Measurements from ENCODE around the gene MINDY3. TPM values are rescaled to one million over a fixed set of nuclear protein-coding genes. Genes with fewer than 3 reads are reported as not detected.

MINDY3 gene
- total and polyA plus RNA-seq, 2 donors (not counting 1 experiment from before 2014, with no cell fraction given) = 11.6 to 29.3 TPM

GRCh38 chr10:15860692-15861201, 440 bp upstream of the MINDY3 start:
- Histone ChIP-seq H2AFZ (ENCODE audit: insufficient read depth, low read depth, low read length, poor library complexity, severe bottlenecking) (peak overlapping the region; percentile 95), H3K79me2 (ENCODE audit: control insufficient read depth, insufficient read depth, low read length) (peaks cover 45% of the 10 kb centered on the region), H3K9ac (ENCODE audit: low read length) (peak overlapping the region; percentile 83), H3K27me3 (replicated peaks in 1 of 4; ENCODE audit: control extremely low read depth in 1 of 4, control insufficient read depth in 3 of 4, insufficient read depth in 4 of 4, low read length in 3 of 4) (peaks cover 0 to 11% (median 5%) of the 10 kb centered on the region in 4 experiments), H3K9me3 (ENCODE audit: control extremely low read depth in 1 of 3, control insufficient read depth in 2 of 3, insufficient read depth in 1 of 3, low read length in 2 of 3) (peaks cover 0 to 9% (median 4%) of the 10 kb centered on the region in 3 donors), H3K4me2 (replicated peaks; ENCODE audit: low read depth, low read length, poor library complexity, severe bottlenecking) (peak overlapping the region; percentile 75), H3K27ac (ENCODE audit: low read length in 2 of 2) (peak overlapping the region; percentile 76 to 85), H3K36me3 (replicated peaks in 1 of 2; ENCODE audit: control extremely low read depth in 1 of 2, control insufficient read depth in 1 of 2, extremely low read depth in 1 of 2, insufficient read depth in 2 of 2, low read length in 1 of 2) (no peaks in the 10 kb centered on the region), H4K20me1 (ENCODE audit: control insufficient read depth, insufficient read depth, low read length, poor library complexity, severe bottlenecking) (no peaks in the 10 kb centered on the region), H3K4me3 (ENCODE audit: control extremely low read depth in 1 of 5, extremely low read depth in 1 of 5, insufficient read depth in 1 of 5, low read depth in 2 of 5, low read length in 4 of 5) (peak overlapping the region; percentile 86 to 94 (median 92)), H3K4me1 (ENCODE audit: control insufficient read depth in 2 of 2, insufficient read depth in 2 of 2, low read length in 2 of 2) (peaks cover 18 to 21% of the 10 kb centered on the region in 2 donors)
- CTCF ChIA-PET = no interaction called here
- intact Hi-C loops (cut with micrococcal nuclease) = loop anchor here (1.0 to 2.0 kb wide), 4 partner anchors 577 to 1784 kb away; partner anchors contain the start of genes PTER, RSU1 and STAM
- Mint-ChIP-seq H3K27me3 (peaks cover 25% of the 10 kb centered on the region), H3K9me3 (ENCODE audit: insufficient read depth) (no peaks in the 10 kb centered on the region), H3K4me1 (peaks cover 38% of the 10 kb centered on the region), H3K4me3 (peak overlapping the region; percentile 100), H3K27ac (peak overlapping the region; percentile 97)
- DNase-seq (no peak), ATAC-seq (ENCODE audit: low read depth) (no peak)
- no peak for TF ChIP-seq EZH2 (IDR thresholded peaks at IDR 0.05; ENCODE audit: borderline replicate concordance, insufficient read depth, low read depth, low read length, poor library complexity, severe bottlenecking)
- no peak for TF ChIP-seq CTCF (IDR thresholded peaks at IDR 0.05)
- WGBS (ENCODE audit: insufficient coverage) = 80% methylated on average over 1 of the region's 8 CpGs
- POLR2A ChIA-PET = interaction anchor here (1.3 kb wide), 1 partner anchor 956 kb away, joined by 3 read pairs; the partner anchor contains the start of gene RSU1

GRCh38 chr10:15859509-15859905, 800 bp downstream of the MINDY3 start:
- intact Hi-C loops (cut with micrococcal nuclease) = no loop called here
- ChIA-PET CTCF (no interaction called here), POLR2A (interaction anchor here (1.3 kb wide), 1 partner anchor 958 kb away, joined by 3 read pairs; the partner anchor contains the start of gene RSU1)
- Mint-ChIP-seq H3K27me3 (peaks cover 13% of the 10 kb centered on the region), H3K9me3 (ENCODE audit: insufficient read depth) (no peaks in the 10 kb centered on the region), H3K27ac (peak overlapping the region; percentile 97), H3K4me3 (peak overlapping the region; percentile 100), H3K4me1 (peaks cover 38% of the 10 kb centered on the region)
- Histone ChIP-seq H3K9me3 (ENCODE audit: control extremely low read depth in 1 of 3, control insufficient read depth in 2 of 3, insufficient read depth in 1 of 3, low read length in 2 of 3) (peaks cover 0 to 9% (median 0%) of the 10 kb centered on the region in 3 donors), H2AFZ (ENCODE audit: insufficient read depth, low read depth, low read length, poor library complexity, severe bottlenecking) (peak overlapping the region; percentile 95), H3K79me2 (ENCODE audit: control insufficient read depth, insufficient read depth, low read length) (peaks cover 57% of the 10 kb centered on the region), H3K27me3 (replicated peaks in 1 of 4; ENCODE audit: control extremely low read depth in 1 of 4, control insufficient read depth in 3 of 4, insufficient read depth in 4 of 4, low read length in 3 of 4) (peaks cover 0 to 5% (median 0%) of the 10 kb centered on the region in 4 experiments), H3K27ac (ENCODE audit: low read length in 2 of 2) (peak overlapping the region in 1 of 2 donors; percentile 85), H3K4me1 (ENCODE audit: control insufficient read depth in 2 of 2, insufficient read depth in 2 of 2, low read length in 2 of 2) (peaks cover 18 to 21% of the 10 kb centered on the region in 2 donors), H3K4me3 (ENCODE audit: control extremely low read depth in 1 of 5, extremely low read depth in 1 of 5, insufficient read depth in 1 of 5, low read depth in 2 of 5, low read length in 4 of 5) (peak overlapping the region; percentile 86 to 94 (median 92)), H4K20me1 (ENCODE audit: control insufficient read depth, insufficient read depth, low read length, poor library complexity, severe bottlenecking) (peaks cover 12% of the 10 kb centered on the region), H3K4me2 (replicated peaks; ENCODE audit: low read depth, low read length, poor library complexity, severe bottlenecking) (peak overlapping the region; percentile 75), H3K36me3 (replicated peaks in 1 of 2; ENCODE audit: control extremely low read depth in 1 of 2, control insufficient read depth in 1 of 2, extremely low read depth in 1 of 2, insufficient read depth in 2 of 2, low read length in 1 of 2) (no peaks in the 10 kb centered on the region), H3K9ac (ENCODE audit: low read length) (peak overlapping the region; percentile 83)
- ATAC-seq (ENCODE audit: low read depth) (no peak), DNase-seq (no peak)
- 36% methylated on average over 4 of the region's 10 CpGs for WGBS (ENCODE audit: insufficient coverage)
- TF ChIP-seq EZH2 (IDR thresholded peaks at IDR 0.05; ENCODE audit: borderline replicate concordance, insufficient read depth, low read depth, low read length, poor library complexity, severe bottlenecking) (no peak), CTCF (IDR thresholded peaks at IDR 0.05) (no peak)
